Gastroesophageal sphincter (tissue), 4 donors: ENCODE measurements around the gene FOXK2. TPM values are rescaled to one million over a fixed set of nuclear protein-coding genes. Genes with fewer than 3 reads are reported as not detected.
"Not testable (repeated sequence)": the region's sequence is repeated elsewhere in the genome, so short reads cannot be mapped to it uniquely, and the experiment has no call there.

Experiments
- ATAC-seq: fragments of 150-250 bp; one replicate; pipeline ENCODE4 v1.9.1; 2016; ENCODE audit warnings: mild to moderate bottlenecking, moderate library complexity
- H3K27ac ChIP-seq, 4 donors: fragments of 200-600 bp; sonication (generic) in 3 of 4; 1 replicate in 3 of 4; 2 replicates in 1 of 4; pipeline ENCODE4 v1.5.1; 2016 to 2019
- H3K27me3 ChIP-seq: fragments of 200-600 bp; sonication (generic); one replicate; pipeline ENCODE4 v1.5.1; 2019
- H3K36me3 ChIP-seq, 2 donors: fragments of 200-600 bp; sonication (generic); one replicate each; pipeline ENCODE4 v1.5.1; 2019; ENCODE audit warnings: control low read depth in 1 of 2
- H3K4me1 ChIP-seq, 3 donors: fragments of 200-600 bp; sonication (generic); 1 replicate in 2 of 3; 2 replicates in 1 of 3; pipeline ENCODE4 v1.5.1; 2016 to 2019; ENCODE audit warnings: control low read depth in 2 of 3
- H3K4me3 ChIP-seq, 2 donors: fragments of 200-600 bp; sonication (generic); one replicate each; pipeline ENCODE4 v1.5.1; 2019; ENCODE audit warnings: mild to moderate bottlenecking in 1 of 2, moderate library complexity in 1 of 2
- H3K9me3 ChIP-seq, 3 donors: fragments of 200-600 bp; sonication (generic); one replicate each; pipeline ENCODE4 v1.5.1; 2017 to 2019; ENCODE audit warnings: control low read depth in 2 of 3
- CTCF ChIP-seq, 4 experiments: fragments of 200-600 bp in 2 of 4; fragments of 450-650 bp in 2 of 4; sonication (generic) in 1 of 4; IDR thresholded peaks; one replicate each; pipeline ENCODE4 v1.5.1; 2017 to 2019; ENCODE audit warnings: antibody characterized with exemption in 4 of 4, mild to moderate bottlenecking in 2 of 4, moderate library complexity in 2 of 4
- EP300 ChIP-seq: sonication (generic); formaldehyde crosslinking; IDR thresholded peaks from one replicate; pipeline ENCODE4 v1.6.1; 2017; ENCODE audit warnings: antibody characterized with exemption, mild to moderate bottlenecking
- POLR2A ChIP-seq, 2 donors: fragments of 450-650 bp; IDR thresholded peaks; one replicate each; pipeline ENCODE4 v1.6.1; 2017; ENCODE audit warnings: antibody characterized with exemption in 2 of 2, mild to moderate bottlenecking in 2 of 2, moderate library complexity in 1 of 2
- POLR2AphosphoS5 ChIP-seq: sonication (generic); formaldehyde crosslinking; IDR thresholded peaks from one replicate; pipeline ENCODE4 v1.6.1; 2017; ENCODE audit warnings: antibody characterized with exemption
- WGBS, 2 donors: methylation state at CpG; one replicate each; pipeline ENCODE4 v1.1.5; 2018; ENCODE audit warnings: low coverage in 1 of 2; 5-methylcytosine and 5-hydroxymethylcytosine counted together
- total RNA-seq, 4 donors: library from RNA; depleted of rRNA; stranded (reverse); fragments of >200 nt; gene quantifications; one replicate each; pipeline ENCODE4 v1.1.0, GENCODE V29; 2016

FOXK2 gene
- total RNA-seq, 4 donors from 2014 or later: 35.1 to 63.4 (median 52.6) TPM

- no peaks in the 10 kb centered on the region for H3K9me3 ChIP-seq
- H3K27ac ChIP-seq: peak overlapping the region in 3 of 4 donors; percentile 11 to 47 (median 21)
- WGBS, 2 donors: 41 to 66% methylated on average over 6 to 7 of the region's 7 CpGs
- no peaks in the 10 kb centered on the region for H3K27me3 ChIP-seq
- ATAC-seq: no peak
- H3K4me3 ChIP-seq: no peak overlapping the region
- no peaks in the 10 kb centered on the region for H3K36me3 ChIP-seq
- H3K4me1 ChIP-seq: peaks cover 15 to 97% (median 45%) of the 10 kb centered on the region in 3 donors
- peak; percentile 46 for TF ChIP-seq POLR2AphosphoS5
- no peak for TF ChIP-seq EP300
Observed at GRCh38 chr17:82531431-82531881, 11.9 kb downstream of the FOXK2 start.

- Histone ChIP-seq H3K9me3 (no peaks in the 10 kb centered on the region), H3K27me3 (no peaks in the 10 kb centered on the region), H3K27ac (peak overlapping the region in 1 of 4 donors; percentile 42), H3K36me3 (no peaks in the 10 kb centered on the region), H3K4me3 (no peak overlapping the region), H3K4me1 (peaks cover 14 to 97% (median 53%) of the 10 kb centered on the region in 3 donors)
- TF ChIP-seq EP300 (no peak), POLR2A (IDR thresholded peaks at IDR 0.05) (no peak), CTCF (IDR thresholded peaks at IDR 0.05) (no peak), POLR2AphosphoS5 (no peak)
- 60 to 70% methylated on average over 4 to 7 of the region's 7 CpGs for WGBS, 2 donors
- ATAC-seq: no peak
Observed at GRCh38 chr17:82534401-82534812, 14.9 kb downstream of the FOXK2 start.

- Histone ChIP-seq H3K9me3 (no peaks in the 10 kb centered on the region), H3K4me3 (peak overlapping the region in 1 of 2 donors; percentile 31), H3K36me3 (no peaks in the 10 kb centered on the region), H3K4me1 (peaks cover 8 to 92% (median 37%) of the 10 kb centered on the region in 3 donors), H3K27me3 (no peaks in the 10 kb centered on the region), H3K27ac (peak overlapping the region; percentile 79 to 93 (median 86))
- no peak for TF ChIP-seq POLR2AphosphoS5
- TF ChIP-seq EP300: no peak
- TF ChIP-seq POLR2A (IDR thresholded peaks at IDR 0.05): no peak
- no peak for TF ChIP-seq CTCF (IDR thresholded peaks at IDR 0.05)
- 11 to 18% methylated on average over 3 to 6 of the region's 6 CpGs for WGBS, 2 donors
- ATAC-seq: peak; percentile 57
Observed at GRCh38 chr17:82536512-82537201, 17.1 kb downstream of the FOXK2 start.

GRCh38 chr17:82537228-82537627, 17.7 kb downstream of the FOXK2 start:
- Histone ChIP-seq H3K4me3 (peak overlapping the region in 1 of 2 donors; percentile 31), H3K4me1 (peaks cover 8 to 92% (median 34%) of the 10 kb centered on the region in 3 donors), H3K27ac (peak overlapping the region; percentile 79 to 93 (median 86))
- not testable (repeated sequence) for H3K36me3 ChIP-seq, H3K9me3 ChIP-seq, H3K27me3 ChIP-seq
- ATAC-seq: peak; percentile 44
- WGBS, 2 donors: 17 to 56% methylated on average over 4 to 8 of the region's 9 CpGs

GRCh38 chr17:82539076-82539475, 19.5 kb downstream of the FOXK2 start:
- H3K4me3 ChIP-seq, ATAC-seq, H3K9me3 ChIP-seq, H3K27me3 ChIP-seq, H3K36me3 ChIP-seq: not testable (repeated sequence)
- WGBS, 2 donors: 89 to 100% methylated on average over 3 to 10 of the region's 18 CpGs
- Histone ChIP-seq H3K27ac (peak overlapping the region in 3 of 4 donors; percentile 60 to 87 (median 84)), H3K4me1 (peaks cover 8 to 93% (median 34%) of the 10 kb centered on the region in 3 donors)

GRCh38 chr17:82542439-82542838, 22.9 kb downstream of the FOXK2 start:
- TF ChIP-seq CTCF (IDR thresholded peaks at IDR 0.05) (no peak), EP300 (no peak), POLR2AphosphoS5 (no peak), POLR2A (IDR thresholded peaks at IDR 0.05) (no peak)
- WGBS, 2 donors: 84 to 88% methylated on average over 3 of the region's 5 CpGs
- no peak overlapping the region for H3K27ac ChIP-seq
- peaks cover 0 to 91% (median 23%) of the 10 kb centered on the region in 3 donors for H3K4me1 ChIP-seq
- H3K9me3 ChIP-seq: no peaks in the 10 kb centered on the region
- H3K36me3 ChIP-seq: no peaks in the 10 kb centered on the region
- ATAC-seq: no peak
- H3K27me3 ChIP-seq: no peaks in the 10 kb centered on the region
- H3K4me3 ChIP-seq: no peak overlapping the region
